GM12878 (cell line): ENCODE results near the gene PRRT1. TPM values are rescaled to one million over a fixed set of nuclear protein-coding genes. Genes with fewer than 3 reads are reported as not detected.

Experiments used
- ATAC-seq: fragments of 200-7000 bp; cut with Tn5 transposase; 3 replicates; pipeline ENCODE4 v1.9.1; 2020; ENCODE audit warnings: mild to moderate bottlenecking, moderate library complexity
- BruUV-seq: library from RNA; stranded (reverse); fragments of 400-500 nt; replicated peaks from 2 replicates; lab custom pipeline; 2021; lab: Mats Ljungman, UMichigan
- CTCF ChIA-PET: fragments of 300-600 bp; sonication (Branson Sonifier 250); formaldehyde crosslinking; extraction: SDS; loops from one replicate; lab custom pipeline; 2021; ENCODE audit warnings: inconsistent platforms; lab: Yijun Ruan, JAX
- POLR2A ChIA-PET: fragments of 350-600 bp; formaldehyde crosslinking; extraction: SDS; loops from one replicate; lab custom pipeline; 2021; ENCODE audit warnings: inconsistent platforms; lab: Charles Lee
- RAD21 ChIA-PET: fragments of 300-600 bp; sonication (Branson Sonifier 250); formaldehyde crosslinking; loops from one replicate; lab custom pipeline; 2023; ENCODE audit warnings: antibody characterized with exemption; ENCODE audit not compliant: unreplicated experiment; lab: Charles Lee
- SMC1A ChIA-PET: fragments of 300-600 bp; sonication (Branson Sonifier 250); formaldehyde crosslinking; loops from one replicate; lab custom pipeline; 2023; ENCODE audit not compliant: unreplicated experiment, uncharacterized antibody; lab: Charles Lee
- DNase-seq: peaks from one replicate; pipeline ENCODE4 v3.0.0-alpha.2; 2011; ENCODE audit warnings: low read depth, low spot score
- FAIRE-seq: peaks from 3 replicates; lab custom pipeline; 2011; peaks lifted over from hg19 to GRCh38; lab: Jason Lieb, UNC
- H2AFZ ChIP-seq: 2 replicates; pipeline ENCODE4 v1.6.0; 2011; ENCODE audit warnings: low read depth, low read length, control low read depth; ENCODE audit not compliant: control insufficient read depth
- H3K27ac ChIP-seq: 2 replicates; pipeline ENCODE4 v1.5.1; 2011; ENCODE audit warnings: control low read depth; ENCODE audit not compliant: control insufficient read depth, insufficient read depth
- H3K27me3 ChIP-seq, 2 experiments: replicated peaks in 1 of 2; 2 replicates each; pipeline versions ENCODE4 v1.6.0 to v1.6.1; 2011; ENCODE audit warnings: low read length in 1 of 2; ENCODE audit not compliant: control insufficient read depth in 2 of 2, insufficient read depth in 2 of 2
- H3K36me3 ChIP-seq, 2 experiments: 2 replicates each; pipeline ENCODE4 v1.5.1; 2011; ENCODE audit warnings: low read length in 1 of 2; ENCODE audit not compliant: control insufficient read depth in 2 of 2, insufficient read depth in 2 of 2
- H3K4me1 ChIP-seq: 2 replicates; pipeline ENCODE4 v1.6.1; 2011; ENCODE audit warnings: mild to moderate bottlenecking, low read length, moderate library complexity, mixed read lengths; ENCODE audit not compliant: control insufficient read depth, insufficient read depth
- H3K4me2 ChIP-seq: 2 replicates; pipeline ENCODE4 v1.6.0; 2011; ENCODE audit warnings: control low read depth; ENCODE audit not compliant: control insufficient read depth, insufficient read depth
- H3K4me3 ChIP-seq: fragments of 200-600 bp; sonication (generic); 2 replicates; pipeline ENCODE4 v1.5.1; 2016
- H3K79me2 ChIP-seq: 2 replicates; pipeline ENCODE4 v1.6.0; 2011; ENCODE audit warnings: low read length; ENCODE audit not compliant: control insufficient read depth, insufficient read depth
- H3K9ac ChIP-seq: 2 replicates; pipeline ENCODE4 v1.8.0; 2011; ENCODE audit warnings: low read length, control low read depth, mixed read lengths; ENCODE audit not compliant: control insufficient read depth, insufficient read depth
- H3K9me3 ChIP-seq: replicated peaks from 3 replicates; pipeline ENCODE4 v1.5.1; 2011; ENCODE audit warnings: mild to moderate bottlenecking, low read length; ENCODE audit not compliant: control insufficient read depth, insufficient read depth
- H4K20me1 ChIP-seq: 2 replicates; pipeline ENCODE4 v1.6.0; 2011; ENCODE audit not compliant: control insufficient read depth, insufficient read depth
- CREB1 ChIP-seq: IDR thresholded peaks from 2 replicates; pipeline ENCODE4 v1.6.1; 2012; ENCODE audit warnings: low read depth, mild to moderate bottlenecking, inconsistent platforms
- DPF2 ChIP-seq: fragments of 450-650 bp; IDR thresholded peaks from 2 replicates; pipeline ENCODE4 v1.6.1; 2017; ENCODE audit warnings: mild to moderate bottlenecking
- ESRRA ChIP-seq: IDR thresholded peaks from 2 replicates; pipeline ENCODE4 v1.6.1; 2012; ENCODE audit warnings: mild to moderate bottlenecking, low read length, improper control_type of control experiment
- ETV6 ChIP-seq, 2 experiments: fragments of 450-650 bp in 1 of 2; IDR thresholded peaks in 1 of 2; conservative IDR thresholded peaks in 1 of 2; 2 replicates each; pipeline ENCODE4 v1.6.1; 2014; ENCODE audit warnings: antibody characterized with exemption in 1 of 2, borderline replicate concordance in 1 of 2, low read depth in 1 of 2, mild to moderate bottlenecking in 1 of 2, moderate library complexity in 1 of 2
- FOS ChIP-seq: IDR thresholded peaks from 3 replicates; pipeline ENCODE4 v1.6.1; 2011; ENCODE audit warnings: borderline replicate concordance; ENCODE audit not compliant: insufficient read length; ENCODE audit errors: extremely low read depth
- POLR2AphosphoS5 ChIP-seq: IDR thresholded peaks from 2 replicates; pipeline ENCODE4 v1.6.1; 2011; ENCODE audit warnings: mild to moderate bottlenecking, low read length, inconsistent platforms
- ZSCAN29 ChIP-seq: fragments of 450-650 bp; IDR thresholded peaks from 2 replicates; pipeline ENCODE4 v1.6.1; 2017; ENCODE audit warnings: mild to moderate bottlenecking, moderate library complexity
- WGBS: methylation state at CpG from one replicate; pipeline ENCODE4 v1.1.6; 2016; ENCODE audit warnings: low lambda C conversion rate; ENCODE audit not compliant: insufficient replicate concordance, insufficient coverage; ENCODE audit errors: missing lambda C conversion rate; 5-methylcytosine and 5-hydroxymethylcytosine counted together
- in situ Hi-C: fragments of 300-500 bp; cut with MboI; formaldehyde crosslinking; loops from 9 replicates; pipeline ENCODE4 v1.14.3; 2018; ENCODE audit warnings: mixed read lengths
- intact Hi-C: fragments of 100-400 bp; cut with micrococcal nuclease; formaldehyde crosslinking; loops from one replicate; pipeline ENCODE4 v1.14.2; 2022; ENCODE audit not compliant: unreplicated experiment
- polyA plus RNA-seq, 11 experiments: library from polyadenylated mRNA; depleted of rRNA in 4 of 11; unstranded in 6 of 11; stranded (reverse) in 5 of 11; fragments of >200 nt; fragmentation: Nextera tagmentation in 4 of 11; fragmentation: Illumina TruSeq in 1 of 11; extraction: Ambion mirVana in 4 of 11; extraction: Trizol in 1 of 11; gene quantifications; 1 replicate in 1 of 11; 2 replicates in 10 of 11; pipeline versions ENCODE4 v1.2.1 to v1.2.3, GENCODE V29; 2011 to 2016; ENCODE audit warnings: inconsistent platforms in 2 of 11, missing spikeins in 2 of 11, low read depth in 1 of 11
- total RNA-seq, 4 experiments: library from RNA; depleted of rRNA in 3 of 4; stranded (reverse); fragments of >200 nt in 3 of 4; fragmentation: Illumina TruSeq in 1 of 4; extraction: Trizol in 1 of 4; gene quantifications; 2 replicates each; pipeline versions ENCODE4 v1.2.1 to v1.2.3, GENCODE V29; 2013 to 2021
- TF ChIP-seq, protein P1 (sequence below): fragments of 450-650 bp; IDR thresholded peaks from 2 replicates; pipeline ENCODE4 v1.6.1; 2017; ENCODE audit warnings: mild to moderate bottlenecking, low read depth, inconsistent platforms; ENCODE audit not compliant: poor library complexity, severe bottlenecking

Gene PRRT1
- total and polyA plus RNA-seq, 10 of the 15 experiments (the other 5 are each of a cell fraction or from before 2014, with no cell fraction given): 0.04 to 0.15 (median 0.10) TPM; not detected in 6

DNA sequence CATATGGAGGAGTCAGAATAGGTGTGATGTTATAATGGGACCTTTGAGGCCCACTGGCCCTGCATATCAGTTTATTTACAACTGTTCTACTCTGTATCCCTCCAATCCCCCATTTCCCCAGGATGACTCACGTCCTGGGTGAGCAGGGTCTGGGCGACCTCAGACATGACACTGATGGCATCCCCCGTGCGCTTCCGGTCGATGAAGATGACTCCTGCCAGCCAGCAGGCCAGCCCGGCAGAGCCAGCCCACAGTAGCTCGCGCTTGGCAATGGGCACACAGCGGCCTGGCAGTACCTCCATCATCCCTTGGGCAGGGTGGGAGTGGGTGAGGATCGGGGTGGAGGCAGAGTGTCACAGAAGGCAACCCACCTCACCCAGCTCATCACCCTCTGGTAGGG is 18.6 kb upstream of the PRRT1 start:
- H3K79me2 ChIP-seq: peaks cover 6% of the 10 kb centered on the region
- peaks cover 0 to 3% of the 10 kb centered on the region in 2 experiments; a peak in 1 of 4 replicates for H3K36me3 ChIP-seq
- H3K27me3 ChIP-seq: no peaks in the 10 kb centered on the region
- ChIA-PET CTCF (interaction anchor here (1.6 kb wide), 1 partner anchor 12 kb away, joined by 4 read pairs; no protein-coding TSS in a partner anchor), SMC1A (no interaction called here), POLR2A (no interaction called here), RAD21 (interaction anchor here (0.6 kb wide), 1 partner anchor 66 kb away, joined by 3 read pairs; no protein-coding TSS in a partner anchor)
- ATAC-seq: no peak
- H4K20me1 ChIP-seq: no peaks in the 10 kb centered on the region
- DNase-seq: no peak
- in situ Hi-C loops (no loop called here), intact Hi-C loops (no loop called here)
- no peak overlapping the region for H2AFZ ChIP-seq
- H3K4me3 ChIP-seq: no peak overlapping the region
- no peak overlapping the region for H3K9ac ChIP-seq
- TF ChIP-seq ZSCAN29 (no peak), POLR2AphosphoS5 (no peak), ETV6 (conservative IDR thresholded peaks at IDR 0.05 in 1 of 2, IDR thresholded peaks at IDR 0.05 in 1 of 2; ENCODE audit: borderline replicate concordance in 1 of 2, low read depth in 1 of 2) (no peak), DPF2 (no peak), FOS (no peak), CREB1 (no peak), ESRRA (no peak)
- TF ChIP-seq, protein P1, sequence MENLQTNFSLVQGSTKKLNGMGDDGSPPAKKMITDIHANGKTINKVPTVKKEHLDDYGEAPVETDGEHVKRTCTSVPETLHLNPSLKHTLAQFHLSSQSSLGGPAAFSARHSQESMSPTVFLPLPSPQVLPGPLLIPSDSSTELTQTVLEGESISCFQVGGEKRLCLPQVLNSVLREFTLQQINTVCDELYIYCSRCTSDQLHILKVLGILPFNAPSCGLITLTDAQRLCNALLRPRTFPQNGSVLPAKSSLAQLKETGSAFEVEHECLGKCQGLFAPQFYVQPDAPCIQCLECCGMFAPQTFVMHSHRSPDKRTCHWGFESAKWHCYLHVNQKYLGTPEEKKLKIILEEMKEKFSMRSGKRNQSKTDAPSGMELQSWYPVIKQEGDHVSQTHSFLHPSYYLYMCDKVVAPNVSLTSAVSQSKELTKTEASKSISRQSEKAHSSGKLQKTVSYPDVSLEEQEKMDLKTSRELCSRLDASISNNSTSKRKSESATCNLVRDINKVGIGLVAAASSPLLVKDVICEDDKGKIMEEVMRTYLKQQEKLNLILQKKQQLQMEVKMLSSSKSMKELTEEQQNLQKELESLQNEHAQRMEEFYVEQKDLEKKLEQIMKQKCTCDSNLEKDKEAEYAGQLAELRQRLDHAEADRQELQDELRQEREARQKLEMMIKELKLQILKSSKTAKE: no peak
- H3K4me2 ChIP-seq: no peak overlapping the region
- H3K9me3 ChIP-seq: no peaks in the 10 kb centered on the region
- no peak overlapping the region for H3K27ac ChIP-seq
- BruUV-seq: no TSS peak
- H3K4me1 ChIP-seq: peaks cover 7% of the 10 kb centered on the region; the same call in 1 of the 2 replicates
- no peak for FAIRE-seq
- WGBS: 82% methylated on average over 11 of the region's 11 CpGs
